Activated naive CD8-positive, alpha-beta T cell treated with anti-CD3 and anti-CD28 coated beads for 36 hours (primary cell): Measurements from ENCODE around the gene CYP39A1. TPM values are rescaled to one million over a fixed set of nuclear protein-coding genes. Genes with fewer than 3 reads are reported as not detected.
"Not testable (repeated sequence)": the region's sequence is repeated elsewhere in the genome, so short reads cannot be mapped to it uniquely, and the experiment has no call there.

Experiments used
- DNase-seq: peaks from one replicate; pipeline ENCODE4 v3.0.0; 2021
- H3K27ac Mint-ChIP-seq: one replicate; pipeline ENCODE4 v1.8.0; 2022; ENCODE audit warnings: mild to moderate bottlenecking, moderate library complexity, mixed read lengths
- H3K27me3 Mint-ChIP-seq: one replicate; pipeline ENCODE4 v1.8.0; 2022; ENCODE audit warnings: mild to moderate bottlenecking, mixed read lengths
- H3K36me3 Mint-ChIP-seq: one replicate; pipeline ENCODE4 v1.8.0; 2021; ENCODE audit warnings: mild to moderate bottlenecking, mixed read lengths
- H3K4me1 Mint-ChIP-seq: one replicate; pipeline ENCODE4 v1.8.0; 2021; ENCODE audit warnings: mixed read lengths
- H3K4me3 Mint-ChIP-seq: one replicate; pipeline ENCODE4 v1.8.0; 2022; ENCODE audit warnings: mild to moderate bottlenecking, moderate library complexity, mixed read lengths
- H3K9me3 Mint-ChIP-seq: one replicate; pipeline ENCODE4 v1.8.0; 2022; ENCODE audit warnings: mixed read lengths
- total RNA-seq, 2 experiments: library from RNA; stranded (reverse); gene quantifications; one replicate each; pipeline ENCODE4 v1.2.3, GENCODE V29; 2021

CYP39A1 gene
- total RNA-seq, 2 experiments from 2014 or later = not detected

DNA sequence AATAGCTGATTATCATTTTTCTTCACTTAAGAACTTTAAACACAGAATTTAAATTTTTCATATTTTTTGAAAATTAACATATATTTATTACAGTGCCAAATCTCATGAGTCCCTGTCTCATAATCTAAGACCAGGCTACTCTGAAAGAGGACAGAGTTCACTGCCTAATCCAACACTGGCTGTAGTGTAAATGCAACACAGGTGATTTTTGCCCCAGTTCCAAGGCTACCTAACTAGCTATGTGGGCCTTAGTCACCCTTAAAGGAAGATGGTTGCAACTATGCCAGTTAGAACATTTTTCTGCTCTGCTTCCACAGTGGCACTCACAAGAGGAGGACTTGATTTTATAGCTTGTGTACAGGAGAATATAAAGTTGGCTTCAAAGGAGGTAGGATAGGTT lies 5.0 kb upstream of the CYP39A1 start:
- Mint-ChIP-seq H3K4me1 (peaks cover under 1% of the 10 kb centered on the region), H3K27me3 (peaks cover 34% of the 10 kb centered on the region)
- DNase-seq = no peak

DNA sequence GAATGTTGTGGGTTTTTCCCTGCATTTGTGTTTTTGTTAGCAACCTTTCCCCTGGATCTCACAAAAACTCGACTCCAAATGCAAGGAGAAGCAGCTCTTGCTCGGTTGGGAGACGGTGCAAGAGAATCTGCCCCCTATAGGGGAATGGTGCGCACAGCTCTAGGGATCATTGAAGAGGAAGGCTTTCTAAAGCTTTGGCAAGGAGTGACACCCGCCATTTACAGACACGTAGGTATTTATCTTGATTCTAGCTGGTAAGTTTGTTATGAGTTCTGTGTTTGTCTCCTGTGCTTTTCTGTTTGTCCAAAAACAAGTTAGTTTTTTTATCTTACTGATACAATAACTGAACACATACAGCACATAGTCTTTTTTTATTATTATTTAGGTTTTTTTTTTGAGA lies 3.2 kb upstream of the CYP39A1 start:
- peaks cover 9% of the 10 kb centered on the region for H3K4me1 Mint-ChIP-seq
- no peak overlapping the region for H3K27ac Mint-ChIP-seq
- no peaks in the 10 kb centered on the region for H3K9me3 Mint-ChIP-seq
- no peak overlapping the region for H3K4me3 Mint-ChIP-seq
- no peak for DNase-seq
- peaks cover 51% of the 10 kb centered on the region for H3K27me3 Mint-ChIP-seq
- H3K36me3 Mint-ChIP-seq = no peaks in the 10 kb centered on the region

More for the DNA sequence above, 5.0 kb upstream of the CYP39A1 start:
- Mint-ChIP-seq H3K9me3 (no peaks in the 10 kb centered on the region), H3K27ac (no peak overlapping the region), H3K36me3 (no peaks in the 10 kb centered on the region), H3K4me3 (no peak overlapping the region)

DNA sequence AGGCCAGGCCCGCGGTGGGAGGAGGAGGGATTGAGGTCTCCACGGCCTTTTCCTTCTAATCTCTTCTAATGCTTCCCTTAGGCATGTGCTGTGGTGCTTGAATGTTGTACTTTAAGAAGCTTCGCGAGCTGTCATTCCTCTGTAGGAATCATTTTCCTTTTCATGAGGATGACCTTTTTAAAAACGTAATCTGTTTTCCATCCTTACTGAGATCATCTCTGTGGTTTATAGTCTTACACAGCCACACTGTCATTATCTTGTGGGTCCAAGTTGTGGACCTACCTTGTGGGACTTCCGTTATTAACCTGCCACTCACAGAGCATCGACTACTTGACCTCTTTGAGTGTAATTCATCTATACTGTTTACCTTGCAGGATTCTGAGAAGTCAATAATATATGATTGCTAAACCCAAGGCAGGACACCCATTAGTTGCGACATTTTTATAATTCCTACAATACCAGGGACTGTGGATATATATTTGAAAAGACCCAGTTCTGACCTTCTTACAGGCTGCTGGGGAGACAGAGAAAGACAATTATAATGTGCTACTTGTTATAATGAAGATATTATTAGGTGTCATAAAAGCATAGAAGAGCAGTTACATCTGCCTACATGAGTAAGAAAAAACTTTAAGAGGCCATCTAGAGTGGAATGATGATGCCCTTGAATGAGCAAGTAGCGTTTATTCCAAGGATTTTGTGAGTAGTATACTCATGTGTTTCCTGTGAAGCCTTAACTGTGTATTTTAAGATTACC lies 999 bp upstream of the CYP39A1 start:
- no peak for DNase-seq
- Mint-ChIP-seq H3K27me3 (peaks cover 66% of the 10 kb centered on the region), H3K9me3 (no peaks in the 10 kb centered on the region), H3K4me1 (peaks cover 9% of the 10 kb centered on the region), H3K27ac (no peak overlapping the region), H3K4me3 (peak overlapping the region; percentile 84), H3K36me3 (no peaks in the 10 kb centered on the region)

DNA sequence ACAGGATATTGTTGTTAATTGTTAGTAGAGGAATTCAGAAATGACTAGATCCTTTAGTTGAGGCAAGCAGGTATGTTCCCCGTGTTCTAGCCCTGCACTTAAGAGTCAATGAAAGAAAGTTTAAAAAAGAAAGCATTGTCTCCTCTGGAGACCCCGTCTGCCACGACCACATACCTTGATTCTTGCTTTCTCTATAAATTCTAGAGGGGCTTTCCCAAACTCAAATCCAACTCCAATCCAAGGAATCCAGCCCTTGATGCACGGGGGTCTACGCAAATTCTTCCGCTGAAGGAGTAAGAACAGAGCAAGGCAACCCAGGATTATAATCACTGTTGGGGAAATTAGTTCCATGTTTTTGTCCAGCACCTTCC lies 401 bp downstream of the CYP39A1 start:
- Mint-ChIP-seq H3K9me3 (no peaks in the 10 kb centered on the region), H3K4me3 (peak overlapping the region; percentile 84), H3K36me3 (no peaks in the 10 kb centered on the region), H3K4me1 (peaks cover 9% of the 10 kb centered on the region), H3K27ac (no peak overlapping the region), H3K27me3 (peaks cover 73% of the 10 kb centered on the region)
- DNase-seq = no peak

DNA sequence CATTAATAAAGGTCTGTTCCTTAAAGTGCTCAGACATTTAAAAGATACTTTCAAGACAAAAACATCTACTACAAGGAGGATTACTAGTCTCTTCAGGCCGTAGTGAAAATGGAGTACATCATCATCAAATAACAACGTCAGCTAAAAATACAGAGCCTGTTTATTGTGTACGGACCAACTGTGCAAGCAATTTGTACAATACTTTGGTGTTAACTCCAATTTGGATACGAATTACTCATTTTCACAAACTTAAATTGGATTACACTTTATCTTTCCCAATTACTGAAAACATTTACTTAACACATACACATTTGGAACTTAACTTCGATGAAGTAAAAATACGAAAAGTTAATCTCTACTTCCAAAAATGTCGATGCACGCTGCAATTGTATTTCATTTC lies 802 bp downstream of the CYP39A1 start:
- Mint-ChIP-seq H3K4me1 (peaks cover 9% of the 10 kb centered on the region), H3K27ac (no peak overlapping the region), H3K27me3 (peaks cover 73% of the 10 kb centered on the region), H3K4me3 (peak overlapping the region; percentile 84), H3K36me3 (no peaks in the 10 kb centered on the region), H3K9me3 (no peaks in the 10 kb centered on the region)
- DNase-seq = no peak

DNA sequence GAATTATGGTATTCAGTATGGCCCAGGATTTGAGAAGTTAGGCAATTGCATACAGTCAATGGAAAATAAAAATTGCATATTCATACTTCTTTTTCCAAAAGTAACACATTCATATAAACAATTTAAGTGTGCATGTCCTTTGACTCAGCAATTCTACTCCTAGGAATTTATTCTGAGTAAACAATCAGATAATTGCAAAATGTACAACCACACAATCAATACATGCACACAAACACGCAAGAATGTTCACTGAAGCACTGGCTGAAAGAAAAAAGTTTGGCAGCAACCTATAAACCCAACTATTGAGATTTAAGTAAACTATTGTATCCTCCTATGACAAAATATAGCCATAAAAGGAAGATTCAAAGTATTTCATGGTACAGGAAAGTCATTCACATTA lies 1.6 kb downstream of the CYP39A1 start:
- Mint-ChIP-seq H3K9me3 (no peaks in the 10 kb centered on the region), H3K4me1 (peaks cover 9% of the 10 kb centered on the region), H3K36me3 (no peaks in the 10 kb centered on the region), H3K27me3 (peaks cover 74% of the 10 kb centered on the region), H3K4me3 (no peak overlapping the region), H3K27ac (no peak overlapping the region)
- no peak for DNase-seq

DNA sequence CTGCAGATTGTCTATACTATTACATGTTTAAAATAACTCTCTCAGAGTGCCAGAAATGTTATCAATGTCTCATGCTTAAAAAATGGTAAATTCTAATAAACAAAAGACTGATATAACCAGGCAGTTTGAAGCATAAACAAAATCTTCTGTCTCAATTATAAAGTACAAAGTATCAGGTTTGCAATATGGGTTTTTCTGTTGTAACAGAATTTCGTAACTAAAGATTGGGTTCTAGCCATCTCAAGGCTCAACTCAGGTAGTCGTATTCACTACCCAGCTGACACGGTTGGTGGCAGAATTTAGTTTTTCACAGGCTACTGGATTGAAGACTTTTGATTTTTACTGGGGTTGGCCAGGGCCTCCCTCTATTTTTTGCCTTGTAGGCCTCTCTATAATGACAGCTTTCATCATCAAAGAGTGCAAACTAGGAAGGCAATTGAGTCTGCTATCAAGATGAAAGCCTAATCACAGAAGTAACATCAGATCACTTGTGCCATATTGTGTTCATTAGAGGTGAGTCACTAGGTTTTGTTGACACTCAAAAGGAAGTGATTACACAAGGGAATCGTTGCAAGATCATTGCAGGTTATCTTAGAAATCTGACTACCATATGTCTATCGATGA lies 3.6 kb downstream of the CYP39A1 start:
- H3K27me3 Mint-ChIP-seq = peaks cover 67% of the 10 kb centered on the region
- no peak overlapping the region for H3K4me3 Mint-ChIP-seq
- no peak overlapping the region for H3K27ac Mint-ChIP-seq
- DNase-seq = no peak
- peaks cover 3% of the 10 kb centered on the region for H3K9me3 Mint-ChIP-seq
- H3K36me3 Mint-ChIP-seq = no peaks in the 10 kb centered on the region
- peaks cover 9% of the 10 kb centered on the region for H3K4me1 Mint-ChIP-seq

DNA sequence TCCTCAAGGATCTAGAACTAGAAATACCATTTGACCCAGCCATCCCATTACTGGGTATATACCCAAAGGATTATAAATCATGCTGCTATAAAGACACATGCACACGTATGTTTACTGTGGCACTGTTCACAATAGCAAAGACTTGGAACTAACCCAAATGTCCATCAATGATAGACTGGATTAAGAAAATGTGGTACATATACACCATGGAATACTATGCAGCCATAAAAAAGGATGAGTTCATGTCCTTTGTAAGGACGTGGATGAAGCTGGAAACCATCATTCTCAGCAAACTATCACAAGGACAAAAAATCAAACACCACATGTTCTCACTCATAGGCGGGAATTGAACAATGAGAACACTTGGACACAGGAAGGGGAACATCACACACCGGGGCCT lies 4.5 kb downstream of the CYP39A1 start:
- Mint-ChIP-seq H3K27me3 (peaks cover 59% of the 10 kb centered on the region), H3K4me1 (peaks cover 14% of the 10 kb centered on the region)
- not testable (repeated sequence) for H3K9me3 Mint-ChIP-seq, H3K4me3 Mint-ChIP-seq, DNase-seq, H3K36me3 Mint-ChIP-seq, H3K27ac Mint-ChIP-seq

DNA sequence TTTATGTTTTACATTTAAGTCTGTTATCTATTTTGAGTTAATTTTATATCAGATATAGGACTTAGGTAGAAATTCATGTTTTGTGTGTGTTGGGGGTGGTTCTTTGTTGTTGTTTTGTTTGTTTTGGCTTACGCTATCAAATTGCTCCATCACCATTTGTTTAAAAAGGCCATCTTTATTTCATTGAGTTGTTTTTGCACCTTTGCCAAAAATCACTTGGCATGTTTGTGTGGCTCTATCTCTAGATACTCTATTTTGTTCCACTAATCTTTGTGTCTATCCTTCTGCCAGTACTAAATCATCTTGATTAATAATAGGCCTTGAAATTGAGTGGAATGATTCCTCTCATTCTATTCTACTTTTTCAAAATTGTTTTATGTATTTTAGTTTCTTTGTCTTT lies 7.4 kb downstream of the CYP39A1 start:
- DNase-seq = no peak
- H3K4me1 Mint-ChIP-seq = peaks cover 11% of the 10 kb centered on the region
- H3K27me3 Mint-ChIP-seq = peaks cover 47% of the 10 kb centered on the region
- H3K36me3 Mint-ChIP-seq = no peaks in the 10 kb centered on the region
- H3K4me3 Mint-ChIP-seq = no peak overlapping the region
- H3K27ac Mint-ChIP-seq = no peak overlapping the region
- H3K9me3 Mint-ChIP-seq = peaks cover 3% of the 10 kb centered on the region

DNA sequence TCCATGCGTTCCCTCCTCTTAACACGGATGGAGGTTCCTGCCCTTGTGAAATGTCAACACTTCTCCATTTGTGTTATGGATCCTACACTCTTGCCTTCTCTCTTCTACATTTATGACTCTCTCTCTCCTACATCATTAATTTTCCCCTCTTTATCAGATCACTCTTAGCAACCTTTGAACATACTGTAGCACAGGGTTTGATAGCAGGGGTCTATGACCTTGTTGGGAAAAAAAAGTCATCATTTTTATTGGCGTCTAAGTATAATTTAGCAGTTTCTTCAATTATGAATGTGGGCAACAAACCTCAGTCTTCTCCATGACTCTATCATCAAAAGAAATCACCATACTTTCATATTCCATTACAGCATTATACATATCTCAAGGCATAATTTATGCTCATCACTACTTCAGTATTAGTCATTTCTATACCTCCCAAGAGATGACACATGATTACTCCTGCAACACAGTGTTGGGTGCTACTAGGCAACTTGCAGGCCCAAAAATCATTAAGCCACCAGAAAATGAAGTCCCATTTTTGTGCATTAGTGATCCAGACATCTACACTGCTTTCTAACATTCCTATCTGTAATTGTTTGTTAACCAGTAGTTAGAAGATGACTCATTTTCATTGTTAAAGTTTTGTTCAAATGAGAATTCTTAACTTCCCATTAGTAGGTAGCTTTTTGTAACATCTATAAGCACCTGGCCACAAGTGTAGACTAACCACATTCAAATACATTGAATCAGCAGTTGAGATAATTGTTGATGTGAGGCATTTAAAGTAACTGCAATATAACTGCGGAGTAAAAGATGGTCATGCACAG lies 9.5 kb downstream of the CYP39A1 start:
- no peaks in the 10 kb centered on the region for H3K36me3 Mint-ChIP-seq
- H3K4me1 Mint-ChIP-seq = peaks cover 11% of the 10 kb centered on the region
- DNase-seq = no peak
- peak overlapping the region; percentile 0 for H3K4me3 Mint-ChIP-seq
- peaks cover 49% of the 10 kb centered on the region for H3K27me3 Mint-ChIP-seq
- H3K9me3 Mint-ChIP-seq = peaks cover 3% of the 10 kb centered on the region
- peak overlapping the region; percentile 3 for H3K27ac Mint-ChIP-seq

DNA sequence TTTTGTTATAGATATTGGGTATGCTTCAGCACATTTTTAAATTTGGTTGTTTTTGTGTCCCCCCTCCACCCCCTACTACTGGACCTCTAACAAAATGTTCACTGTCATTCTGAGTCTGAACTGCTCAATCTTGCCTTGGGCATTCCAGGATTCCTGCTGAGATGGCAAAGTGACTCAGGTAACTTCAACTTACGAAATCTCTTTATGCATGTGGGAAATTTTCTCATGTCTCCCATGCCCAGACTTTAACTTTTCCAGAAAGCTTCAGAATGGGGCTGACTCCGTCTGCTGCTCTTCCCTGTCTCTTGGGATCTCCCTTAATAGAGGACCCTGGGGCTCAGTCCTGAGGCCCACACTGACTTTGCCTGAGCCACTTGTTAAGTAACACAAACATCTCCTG lies 14.0 kb downstream of the CYP39A1 start:
- Mint-ChIP-seq H3K9me3 (no peaks in the 10 kb centered on the region), H3K4me3 (no peak overlapping the region), H3K27ac (no peak overlapping the region), H3K4me1 (peaks cover 11% of the 10 kb centered on the region), H3K27me3 (peaks cover 35% of the 10 kb centered on the region), H3K36me3 (no peaks in the 10 kb centered on the region)
- no peak for DNase-seq

DNA sequence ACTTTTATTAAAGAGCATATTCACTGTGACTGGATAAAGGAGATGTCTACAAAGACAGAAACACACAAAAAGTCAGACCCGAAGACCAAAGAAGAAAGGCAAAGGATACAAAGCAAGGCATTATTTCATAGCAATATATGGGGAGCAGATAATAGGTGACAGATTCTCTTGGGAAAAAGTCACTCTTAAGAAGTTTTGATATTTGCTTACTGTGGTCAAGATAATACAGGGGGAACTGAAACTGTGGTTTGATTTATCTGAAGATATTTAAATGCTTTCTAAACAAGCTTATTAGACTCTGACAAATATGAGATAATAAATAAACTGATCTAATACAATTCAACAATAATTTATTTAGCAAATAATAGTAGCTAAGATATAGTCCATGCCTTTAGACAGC lies 14.7 kb downstream of the CYP39A1 start:
- Mint-ChIP-seq H3K4me3 (no peak overlapping the region), H3K27ac (no peak overlapping the region), H3K36me3 (no peaks in the 10 kb centered on the region), H3K9me3 (no peaks in the 10 kb centered on the region), H3K27me3 (peaks cover 34% of the 10 kb centered on the region), H3K4me1 (peaks cover 4% of the 10 kb centered on the region)
- no peak for DNase-seq

DNA sequence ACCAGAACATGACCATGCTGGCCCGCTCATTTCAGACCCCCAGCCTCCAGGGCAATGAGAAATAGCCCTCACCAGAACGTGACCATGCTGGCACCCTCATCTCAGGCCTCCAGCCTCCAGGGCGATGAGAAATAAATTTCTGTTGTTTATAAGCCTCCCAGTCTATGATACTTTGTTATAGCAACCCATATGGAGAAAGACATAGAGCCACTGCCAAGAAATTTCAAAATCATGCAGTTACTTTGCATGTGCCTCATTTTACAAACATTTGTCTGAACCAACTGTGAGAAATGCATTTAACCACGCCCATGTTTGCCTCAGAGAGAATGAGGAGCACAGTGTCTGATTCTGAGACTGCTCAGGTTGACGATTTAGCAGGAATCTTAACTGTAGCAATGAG lies 15.5 kb downstream of the CYP39A1 start:
- no peak overlapping the region for H3K4me3 Mint-ChIP-seq
- no peaks in the 10 kb centered on the region for H3K9me3 Mint-ChIP-seq
- H3K27ac Mint-ChIP-seq = no peak overlapping the region
- DNase-seq = no peak
- no peaks in the 10 kb centered on the region for H3K36me3 Mint-ChIP-seq
- H3K27me3 Mint-ChIP-seq = peaks cover 31% of the 10 kb centered on the region
- no peaks in the 10 kb centered on the region for H3K4me1 Mint-ChIP-seq

DNA sequence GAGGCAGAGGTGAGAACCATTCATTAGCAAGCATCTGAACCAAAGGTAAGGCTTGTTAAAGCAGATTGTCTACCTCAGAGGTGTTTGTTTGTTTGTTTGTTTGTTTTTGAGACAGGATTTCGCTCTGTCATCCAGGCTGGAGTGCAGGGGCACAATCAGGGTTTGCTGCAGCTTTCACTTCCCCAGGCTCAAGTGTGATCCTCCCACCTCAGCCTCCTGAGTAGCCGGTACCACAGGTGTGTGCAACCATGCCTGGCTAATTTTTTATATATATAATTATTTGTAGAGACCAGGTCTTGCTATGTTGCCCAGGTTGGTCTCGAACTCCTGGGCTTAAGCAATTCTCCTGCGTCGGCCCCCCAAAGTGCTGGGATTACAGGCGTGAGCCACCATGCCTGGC lies 17.2 kb downstream of the CYP39A1 start:
- Mint-ChIP-seq H3K27me3 (peaks cover 32% of the 10 kb centered on the region), H3K27ac (no peak overlapping the region), H3K9me3 (no peaks in the 10 kb centered on the region), H3K4me1 (no peaks in the 10 kb centered on the region), H3K36me3 (no peaks in the 10 kb centered on the region), H3K4me3 (no peak overlapping the region)
- DNase-seq = no peak

DNA sequence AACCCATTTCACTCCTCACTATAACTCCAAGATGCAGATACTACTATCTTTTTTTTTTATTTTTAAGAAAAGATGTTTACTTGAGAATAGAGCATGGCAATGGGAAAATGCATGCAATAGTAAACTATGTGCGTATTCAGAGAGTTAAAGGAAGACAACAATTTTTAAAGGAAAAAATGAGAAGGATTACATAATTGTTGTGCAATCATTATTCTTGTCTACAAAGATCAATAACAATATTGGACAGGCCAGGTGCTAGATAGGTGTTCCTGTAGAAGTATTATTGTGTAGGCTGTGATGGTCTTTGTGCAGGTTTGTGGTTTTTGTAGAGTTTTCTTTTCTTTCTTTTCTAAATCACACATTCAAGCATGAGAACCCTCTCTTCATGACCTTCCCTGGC lies 20.6 kb downstream of the CYP39A1 start:
- Mint-ChIP-seq H3K27ac (no peak overlapping the region), H3K4me3 (no peak overlapping the region), H3K27me3 (peaks cover 17% of the 10 kb centered on the region), H3K9me3 (no peaks in the 10 kb centered on the region), H3K4me1 (no peaks in the 10 kb centered on the region), H3K36me3 (no peaks in the 10 kb centered on the region)
- DNase-seq = no peak
